Stomach (tissue), 4 donors: ENCODE data around the gene METTL17.

Experiments
- POLR2A ChIP-seq, 4 donors: fragments of 450-650 bp; IDR thresholded peaks; one replicate each; pipeline ENCODE4 v1.6.1; 2016; ENCODE audit warnings: antibody characterized with exemption in 4 of 4, control low read depth in 2 of 4, mild to moderate bottlenecking in 1 of 4, moderate library complexity in 1 of 4
- TF ChIP-seq, protein P1 (sequence below), 7 experiments: fragments of 450-650 bp in 4 of 7; fragments of 200-600 bp in 3 of 7; sonication (generic) in 3 of 7; IDR thresholded peaks; one replicate each; pipeline ENCODE4 v1.5.1; 2016 to 2019; ENCODE audit warnings: antibody characterized with exemption in 7 of 7, control low read depth in 2 of 7, mild to moderate bottlenecking in 1 of 7

DNA sequence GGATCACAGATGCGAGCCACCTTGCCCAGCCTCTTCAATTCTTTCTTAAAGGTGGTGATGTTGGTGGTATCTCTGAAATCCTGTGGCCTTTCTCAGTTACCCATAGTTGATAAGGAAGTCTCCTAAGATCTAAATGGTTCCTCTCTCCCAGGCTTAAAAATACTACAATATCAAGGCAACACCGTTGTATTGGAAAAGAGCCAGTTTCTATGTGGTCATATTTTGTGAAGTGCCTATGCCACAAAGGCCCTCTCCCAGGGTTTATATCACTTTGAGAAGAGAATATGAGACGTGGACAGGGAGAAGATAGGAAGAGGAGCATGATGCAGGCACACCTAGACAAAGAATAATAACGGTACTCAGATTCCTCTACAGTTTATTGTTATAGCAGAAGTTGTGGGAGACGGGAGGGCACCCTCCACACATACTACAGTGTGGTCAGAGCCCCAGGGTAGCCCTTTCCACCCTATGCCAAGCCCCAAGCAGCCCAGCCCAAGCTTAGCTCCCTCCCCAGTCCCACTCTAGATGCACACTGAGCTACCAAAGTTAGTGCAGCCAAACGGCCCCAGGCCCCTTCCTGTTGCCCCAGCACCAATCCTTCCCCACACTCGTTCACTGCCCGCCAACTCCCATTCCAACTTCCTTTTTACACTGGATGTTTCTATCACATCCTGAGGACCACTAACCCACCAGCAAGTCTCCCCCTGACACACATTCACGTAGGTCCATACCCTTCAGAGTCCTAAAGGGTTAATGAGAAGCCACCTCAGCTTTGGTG is 26.8 kb downstream of the METTL17 start:
- TF ChIP-seq, protein P1, sequence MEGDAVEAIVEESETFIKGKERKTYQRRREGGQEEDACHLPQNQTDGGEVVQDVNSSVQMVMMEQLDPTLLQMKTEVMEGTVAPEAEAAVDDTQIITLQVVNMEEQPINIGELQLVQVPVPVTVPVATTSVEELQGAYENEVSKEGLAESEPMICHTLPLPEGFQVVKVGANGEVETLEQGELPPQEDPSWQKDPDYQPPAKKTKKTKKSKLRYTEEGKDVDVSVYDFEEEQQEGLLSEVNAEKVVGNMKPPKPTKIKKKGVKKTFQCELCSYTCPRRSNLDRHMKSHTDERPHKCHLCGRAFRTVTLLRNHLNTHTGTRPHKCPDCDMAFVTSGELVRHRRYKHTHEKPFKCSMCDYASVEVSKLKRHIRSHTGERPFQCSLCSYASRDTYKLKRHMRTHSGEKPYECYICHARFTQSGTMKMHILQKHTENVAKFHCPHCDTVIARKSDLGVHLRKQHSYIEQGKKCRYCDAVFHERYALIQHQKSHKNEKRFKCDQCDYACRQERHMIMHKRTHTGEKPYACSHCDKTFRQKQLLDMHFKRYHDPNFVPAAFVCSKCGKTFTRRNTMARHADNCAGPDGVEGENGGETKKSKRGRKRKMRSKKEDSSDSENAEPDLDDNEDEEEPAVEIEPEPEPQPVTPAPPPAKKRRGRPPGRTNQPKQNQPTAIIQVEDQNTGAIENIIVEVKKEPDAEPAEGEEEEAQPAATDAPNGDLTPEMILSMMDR (IDR thresholded peaks at IDR 0.05): no peak
- TF ChIP-seq POLR2A (IDR thresholded peaks at IDR 0.05): no peak
